ENCODE data around the gene TSPAN31.

DNA sequence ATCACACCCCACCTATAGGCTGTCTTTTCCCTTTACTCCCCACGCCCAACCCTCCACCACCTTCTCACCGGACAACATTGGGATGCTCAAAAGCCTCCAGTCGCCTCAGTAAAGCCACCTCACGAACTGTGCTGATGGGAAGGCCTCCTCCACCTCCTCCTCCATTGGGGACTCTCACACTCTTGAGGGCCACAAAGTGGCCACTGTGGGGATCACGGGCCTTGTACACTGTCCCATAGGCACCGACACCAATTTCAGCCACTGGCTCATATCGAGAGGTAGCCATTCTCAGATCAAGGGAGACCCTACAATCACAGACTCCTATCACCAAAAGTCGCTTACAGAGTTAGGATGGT lies 6.6 kb downstream of the TSPAN31 start:
- TF ChIP-seq EZH2 (IDR thresholded peaks at IDR 0.05; ENCODE audit: insufficient read depth, poor library complexity, severe bottlenecking) (no peak), EZH2phosphoT487 (IDR thresholded peaks at IDR 0.05; ENCODE audit: insufficient read depth, low read depth) (no peak)

Measured in GM23248 (cell line).